IPS DF 19.7 (cell line): ENCODE measurements around the gene EHMT1.

Experiments used
- DNase-seq: peaks from one replicate; pipeline ENCODE4 v3.0.0-alpha.2; 2013; ENCODE audit warnings: low read depth, low spot score

The EHMT1 gene

GRCh38 chr9:137825324-137825989 lies 206.7 kb downstream of the EHMT1 start:
- DNase-seq, result no peak

- DNase-seq, result no peak
Observed at GRCh38 chr9:137827908-137828526, 209.2 kb downstream of the EHMT1 start.

GRCh38 chr9:137828527-137829259 lies 209.9 kb downstream of the EHMT1 start:
- DNase-seq, result peak; percentile 9

- no peak for DNase-seq
Observed at GRCh38 chr9:137829260-137829996, 210.6 kb downstream of the EHMT1 start.

GRCh38 chr9:137832191-137832700 lies 213.4 kb downstream of the EHMT1 start:
- DNase-seq, result no peak

GRCh38 chr9:137832830-137833590 lies 214.2 kb downstream of the EHMT1 start:
- no peak for DNase-seq

- DNase-seq, result no peak
Observed at GRCh38 chr9:137833721-137834613, 215.2 kb downstream of the EHMT1 start.

- DNase-seq, result no peak
Observed at GRCh38 chr9:137834846-137835546, 216.2 kb downstream of the EHMT1 start.

- DNase-seq, result no peak
Observed at GRCh38 chr9:137836151-137836830, 217.5 kb downstream of the EHMT1 start.

- DNase-seq, result no peak
Observed at GRCh38 chr9:137836831-137837241, 218.0 kb downstream of the EHMT1 start.

- no peak for DNase-seq
Observed at GRCh38 chr9:137837345-137838278, 218.8 kb downstream of the EHMT1 start.

- DNase-seq, result no peak
Observed at GRCh38 chr9:137838576-137838975, 219.8 kb downstream of the EHMT1 start.

GRCh38 chr9:137843355-137843754 lies 224.6 kb downstream of the EHMT1 start:
- DNase-seq, result no peak

- no peak for DNase-seq
Observed at GRCh38 chr9:137851516-137852267, 232.9 kb downstream of the EHMT1 start.

- no peak for DNase-seq
Observed at GRCh38 chr9:137853392-137853995, 234.7 kb downstream of the EHMT1 start.

GRCh38 chr9:137860361-137860760 lies 241.6 kb downstream of the EHMT1 start:
- DNase-seq, result no peak
